ENCODE results near the gene KLHL41.

- TF ChIP-seq CTCF (IDR thresholded peaks at IDR 0.05; ENCODE audit: insufficient read depth, low read depth, low read length) (peak; percentile 91), EZH2 (IDR thresholded peaks at IDR 0.05; ENCODE audit: insufficient read depth, low read length) (no peak)
Measured at GRCh38 chr2:169528271-169528701, 18.8 kb downstream of the KLHL41 start.

Measured in astrocyte (in vitro differentiated cells and primary cell).